ENCODE measurements around the gene HCN2. TPM values are rescaled to one million over a fixed set of nuclear protein-coding genes. Genes with fewer than 3 reads are reported as not detected.

HCN2 gene
- total and polyA plus RNA-seq, 2 of the 13 experiments (the other 11 are each of a cell fraction or from before 2014, with no cell fraction given) = 0.01 TPM; not detected in 1

DNA sequence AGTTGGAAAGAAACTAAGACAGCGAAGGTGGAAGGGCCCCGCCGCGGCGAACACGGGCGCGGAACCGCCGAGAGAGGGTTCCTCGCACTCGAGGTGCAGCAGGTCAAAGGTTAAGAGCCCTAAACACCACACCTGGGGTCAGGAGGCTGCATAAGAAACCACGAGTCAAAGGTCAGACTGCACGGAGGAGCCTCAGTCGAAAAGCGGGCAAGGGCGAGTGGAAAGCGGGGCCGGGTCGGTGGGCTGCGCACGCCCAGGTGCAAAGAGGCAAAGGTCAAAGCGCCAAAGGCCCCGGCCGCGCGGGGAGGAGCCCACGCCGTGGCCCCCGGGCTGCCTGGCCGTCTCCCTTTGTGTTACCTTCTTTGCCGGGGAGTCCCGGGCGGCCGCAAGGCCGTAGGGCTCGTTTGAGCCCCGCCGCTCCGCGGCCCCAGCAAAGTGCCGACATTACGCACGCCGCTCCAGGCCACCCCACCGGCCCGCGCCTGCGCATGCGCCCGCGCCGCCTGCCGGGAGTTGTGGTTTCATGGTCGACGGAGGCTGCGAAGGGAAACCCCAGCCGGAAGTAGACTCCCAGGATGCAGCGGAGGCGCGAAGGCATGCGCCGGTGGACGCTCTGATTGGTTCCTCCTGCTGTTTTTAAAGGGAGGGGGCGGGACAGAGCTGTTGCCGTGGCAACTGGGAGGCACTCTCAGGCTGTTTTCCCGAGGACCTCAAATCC lies 43.5 kb downstream of the HCN2 start, which contains the start of gene POLRMT (continued):
- TF ChIP-seq, protein P1, sequence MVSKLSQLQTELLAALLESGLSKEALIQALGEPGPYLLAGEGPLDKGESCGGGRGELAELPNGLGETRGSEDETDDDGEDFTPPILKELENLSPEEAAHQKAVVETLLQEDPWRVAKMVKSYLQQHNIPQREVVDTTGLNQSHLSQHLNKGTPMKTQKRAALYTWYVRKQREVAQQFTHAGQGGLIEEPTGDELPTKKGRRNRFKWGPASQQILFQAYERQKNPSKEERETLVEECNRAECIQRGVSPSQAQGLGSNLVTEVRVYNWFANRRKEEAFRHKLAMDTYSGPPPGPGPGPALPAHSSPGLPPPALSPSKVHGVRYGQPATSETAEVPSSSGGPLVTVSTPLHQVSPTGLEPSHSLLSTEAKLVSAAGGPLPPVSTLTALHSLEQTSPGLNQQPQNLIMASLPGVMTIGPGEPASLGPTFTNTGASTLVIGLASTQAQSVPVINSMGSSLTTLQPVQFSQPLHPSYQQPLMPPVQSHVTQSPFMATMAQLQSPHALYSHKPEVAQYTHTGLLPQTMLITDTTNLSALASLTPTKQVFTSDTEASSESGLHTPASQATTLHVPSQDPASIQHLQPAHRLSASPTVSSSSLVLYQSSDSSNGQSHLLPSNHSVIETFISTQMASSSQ (IDR thresholded peaks at IDR 0.05; ENCODE audit: low read depth) = no peak
- TF ChIP-seq, protein P1 (CRISPR knock-in tag; IDR thresholded peaks at IDR 0.05; ENCODE audit: borderline replicate concordance) = no peak
- TF ChIP-seq EED (CRISPR knock-in tag; IDR thresholded peaks at IDR 0.05) (no peak), CREB1 (IDR thresholded peaks at IDR 0.05) (peak; percentile 81), CREB1 (CRISPR knock-in tag; IDR thresholded peaks at IDR 0.05) (peak; percentile 70), BORCS8-MEF2B (CRISPR knock-in tag; IDR thresholded peaks at IDR 0.05) (no peak), ONECUT2 (CRISPR knock-in tag; IDR thresholded peaks at IDR 0.05) (no peak), SIX4 (CRISPR knock-in tag; IDR thresholded peaks at IDR 0.05) (no peak), NAIF1 (CRISPR knock-in tag; IDR thresholded peaks at IDR 0.05; ENCODE audit: borderline replicate concordance) (no peak), KDM5A (IDR thresholded peaks at IDR 0.05; ENCODE audit: borderline replicate concordance, low read length) (no peak; the same call in 1 of the 2 replicates), NPAS2 (CRISPR knock-in tag; IDR thresholded peaks at IDR 0.05; ENCODE audit: borderline replicate concordance) (no peak), ZNF792 (CRISPR knock-in tag; IDR thresholded peaks at IDR 0.05) (no peak), ZNF761 (CRISPR knock-in tag; conservative IDR thresholded peaks at IDR 0.05) (no peak), ZNF232 (CRISPR knock-in tag; IDR thresholded peaks at IDR 0.05; ENCODE audit: borderline replicate concordance) (peak; percentile 79; the same call in 1 of the 2 replicates), ZNF225 (CRISPR knock-in tag; IDR thresholded peaks at IDR 0.05) (no peak), EZH2 (conservative IDR thresholded peaks at IDR 0.05; ENCODE audit: low read depth, low read length) (no peak), FOXA3 (CRISPR knock-in tag; IDR thresholded peaks at IDR 0.05) (peak; percentile 38), ATF7 (IDR thresholded peaks at IDR 0.05) (no peak), ATF7 (CRISPR knock-in tag; IDR thresholded peaks at IDR 0.05) (no peak), KMT2A (CRISPR knock-in tag; IDR thresholded peaks at IDR 0.05) (no peak), NR2F6 (IDR thresholded peaks at IDR 0.05) (peak; percentile 73), NR2F6 (CRISPR knock-in tag; IDR thresholded peaks at IDR 0.05) (peak; percentile 43; the same call in 1 of the 2 replicates), TOPORS (CRISPR knock-in tag; IDR thresholded peaks at IDR 0.05) (no peak), SSRP1 (CRISPR knock-in tag; IDR thresholded peaks at IDR 0.05) (no peak), ZBTB3 (CRISPR knock-in tag; IDR thresholded peaks at IDR 0.05; ENCODE audit: borderline replicate concordance, low read depth) (no peak), ZNF737 (CRISPR knock-in tag; IDR thresholded peaks at IDR 0.05; ENCODE audit: borderline replicate concordance) (no peak)
- TF ChIP-seq, protein P2, sequence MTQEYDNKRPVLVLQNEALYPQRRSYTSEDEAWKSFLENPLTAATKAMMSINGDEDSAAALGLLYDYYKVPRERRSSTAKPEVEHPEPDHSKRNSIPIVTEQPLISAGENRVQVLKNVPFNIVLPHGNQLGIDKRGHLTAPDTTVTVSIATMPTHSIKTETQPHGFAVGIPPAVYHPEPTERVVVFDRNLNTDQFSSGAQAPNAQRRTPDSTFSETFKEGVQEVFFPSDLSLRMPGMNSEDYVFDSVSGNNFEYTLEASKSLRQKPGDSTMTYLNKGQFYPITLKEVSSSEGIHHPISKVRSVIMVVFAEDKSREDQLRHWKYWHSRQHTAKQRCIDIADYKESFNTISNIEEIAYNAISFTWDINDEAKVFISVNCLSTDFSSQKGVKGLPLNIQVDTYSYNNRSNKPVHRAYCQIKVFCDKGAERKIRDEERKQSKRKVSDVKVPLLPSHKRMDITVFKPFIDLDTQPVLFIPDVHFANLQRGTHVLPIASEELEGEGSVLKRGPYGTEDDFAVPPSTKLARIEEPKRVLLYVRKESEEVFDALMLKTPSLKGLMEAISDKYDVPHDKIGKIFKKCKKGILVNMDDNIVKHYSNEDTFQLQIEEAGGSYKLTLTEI (CRISPR knock-in tag; conservative IDR thresholded peaks at IDR 0.05) = no peak
- TF ChIP-seq, protein P3, sequence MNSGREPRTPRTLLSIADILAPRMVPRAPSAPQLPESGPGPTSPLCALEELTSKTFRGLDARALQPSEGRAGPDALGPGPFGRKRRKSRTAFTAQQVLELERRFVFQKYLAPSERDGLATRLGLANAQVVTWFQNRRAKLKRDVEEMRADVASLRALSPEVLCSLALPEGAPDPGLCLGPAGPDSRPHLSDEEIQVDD (CRISPR knock-in tag; IDR thresholded peaks at IDR 0.05; ENCODE audit: borderline replicate concordance) = no peak; the same call in 1 of the 2 replicates

All from HepG2 (cell line).